Measurements from ENCODE around the gene RAB4B. TPM values are rescaled to one million over a fixed set of nuclear protein-coding genes. Genes with fewer than 3 reads are reported as not detected.
"Not testable (repeated sequence)": the region's sequence is repeated elsewhere in the genome, so short reads cannot be mapped to it uniquely, and the experiment has no call there.

RAB4B gene
- total RNA-seq, 3 donors from 2014 or later = 21.6 to 28.2 (median 22.1) TPM

DNA sequence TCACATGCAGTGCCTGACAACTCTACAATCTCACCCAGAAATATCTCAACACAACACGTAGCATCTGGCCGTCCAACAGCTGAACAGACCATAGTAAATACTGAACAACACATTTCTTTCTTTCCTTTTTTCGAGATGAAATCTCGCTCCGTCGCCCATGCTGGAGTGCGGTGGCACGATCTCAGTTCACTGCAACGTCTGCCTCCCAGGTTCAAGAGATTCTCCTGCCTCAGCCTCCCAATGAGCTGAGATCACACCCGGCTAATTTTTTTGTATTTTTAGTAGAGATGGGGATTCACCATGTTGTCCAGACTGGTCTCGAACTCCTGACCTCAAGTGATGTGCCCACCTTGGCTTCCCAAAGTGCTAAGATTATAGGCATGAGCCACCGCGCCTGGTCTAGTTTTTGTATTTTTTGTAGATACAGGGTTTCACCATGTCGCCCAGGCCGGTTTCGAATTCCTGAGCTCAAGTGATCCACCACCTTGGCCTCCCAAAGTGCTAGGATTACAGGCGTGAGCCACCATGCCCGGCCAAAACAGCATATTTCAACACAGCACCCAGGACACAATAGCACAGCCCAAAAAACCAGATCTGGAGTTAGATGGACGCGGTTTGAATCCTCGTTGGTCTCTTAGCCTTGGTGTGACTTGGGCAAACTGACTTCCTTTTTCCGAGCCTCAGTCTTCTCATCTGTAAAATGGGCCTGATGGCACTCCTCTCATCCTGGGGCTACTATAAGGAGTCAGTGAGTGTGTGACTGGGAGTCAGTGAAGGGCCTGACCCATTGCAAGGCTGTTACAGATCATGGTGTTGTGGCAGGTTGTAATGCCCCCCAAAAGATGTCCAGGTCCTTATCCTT is 49.6 kb downstream of the RAB4B start:
- no peak for DNase-seq (ENCODE audit: low spot score in 2 of 2)
- intact Hi-C loops (cut with DNase I; ENCODE audit: low total_unique reads) = no loop called here
- H3K36me3 ChIP-seq = no peaks in the 10 kb centered on the region
- no peak overlapping the region for H3K4me3 ChIP-seq
- no peaks in the 10 kb centered on the region for H3K27me3 ChIP-seq
- H3K9me3 ChIP-seq = no peaks in the 10 kb centered on the region
- no peak overlapping the region for H3K27ac ChIP-seq
- TF ChIP-seq, protein P1, sequence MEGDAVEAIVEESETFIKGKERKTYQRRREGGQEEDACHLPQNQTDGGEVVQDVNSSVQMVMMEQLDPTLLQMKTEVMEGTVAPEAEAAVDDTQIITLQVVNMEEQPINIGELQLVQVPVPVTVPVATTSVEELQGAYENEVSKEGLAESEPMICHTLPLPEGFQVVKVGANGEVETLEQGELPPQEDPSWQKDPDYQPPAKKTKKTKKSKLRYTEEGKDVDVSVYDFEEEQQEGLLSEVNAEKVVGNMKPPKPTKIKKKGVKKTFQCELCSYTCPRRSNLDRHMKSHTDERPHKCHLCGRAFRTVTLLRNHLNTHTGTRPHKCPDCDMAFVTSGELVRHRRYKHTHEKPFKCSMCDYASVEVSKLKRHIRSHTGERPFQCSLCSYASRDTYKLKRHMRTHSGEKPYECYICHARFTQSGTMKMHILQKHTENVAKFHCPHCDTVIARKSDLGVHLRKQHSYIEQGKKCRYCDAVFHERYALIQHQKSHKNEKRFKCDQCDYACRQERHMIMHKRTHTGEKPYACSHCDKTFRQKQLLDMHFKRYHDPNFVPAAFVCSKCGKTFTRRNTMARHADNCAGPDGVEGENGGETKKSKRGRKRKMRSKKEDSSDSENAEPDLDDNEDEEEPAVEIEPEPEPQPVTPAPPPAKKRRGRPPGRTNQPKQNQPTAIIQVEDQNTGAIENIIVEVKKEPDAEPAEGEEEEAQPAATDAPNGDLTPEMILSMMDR (IDR thresholded peaks at IDR 0.05) = no peak
- TF ChIP-seq POLR2AphosphoS5 (IDR thresholded peaks at IDR 0.05) (no peak), POLR2A (IDR thresholded peaks at IDR 0.05) (no peak)
- H3K4me1 ChIP-seq = no peaks in the 10 kb centered on the region

DNA sequence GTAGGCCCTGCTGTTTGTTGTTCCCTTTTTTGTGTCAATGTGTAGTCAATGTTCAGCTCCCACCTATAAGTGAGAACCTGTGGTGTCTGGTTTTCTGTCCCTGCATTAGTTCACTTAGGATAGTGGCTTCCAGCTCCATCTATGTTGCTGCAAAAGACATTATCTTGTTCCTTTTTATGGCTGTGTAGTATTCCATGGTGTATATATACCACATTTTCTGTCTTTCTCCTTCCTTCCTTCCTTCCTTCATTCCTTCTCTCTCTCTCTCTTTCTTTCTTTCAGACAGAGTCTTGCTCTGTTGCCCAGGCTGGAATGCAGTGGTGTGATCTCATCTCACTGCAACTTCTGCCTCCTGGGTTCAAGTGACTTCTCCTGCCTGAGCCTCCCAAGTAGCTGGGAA is 51.2 kb downstream of the RAB4B start:
- Histone ChIP-seq H3K36me3 (no peaks in the 10 kb centered on the region), H3K27ac (no peak overlapping the region), H3K4me1 (no peaks in the 10 kb centered on the region), H3K4me3 (no peak overlapping the region), H3K9me3 (no peaks in the 10 kb centered on the region), H3K27me3 (no peaks in the 10 kb centered on the region)
- no peak for DNase-seq (ENCODE audit: low spot score in 2 of 2)
- intact Hi-C loops (cut with DNase I; ENCODE audit: low total_unique reads) = no loop called here
- TF ChIP-seq POLR2A (IDR thresholded peaks at IDR 0.05) (no peak), POLR2AphosphoS5 (IDR thresholded peaks at IDR 0.05) (no peak)
- TF ChIP-seq, protein P1 (IDR thresholded peaks at IDR 0.05) = no peak

DNA sequence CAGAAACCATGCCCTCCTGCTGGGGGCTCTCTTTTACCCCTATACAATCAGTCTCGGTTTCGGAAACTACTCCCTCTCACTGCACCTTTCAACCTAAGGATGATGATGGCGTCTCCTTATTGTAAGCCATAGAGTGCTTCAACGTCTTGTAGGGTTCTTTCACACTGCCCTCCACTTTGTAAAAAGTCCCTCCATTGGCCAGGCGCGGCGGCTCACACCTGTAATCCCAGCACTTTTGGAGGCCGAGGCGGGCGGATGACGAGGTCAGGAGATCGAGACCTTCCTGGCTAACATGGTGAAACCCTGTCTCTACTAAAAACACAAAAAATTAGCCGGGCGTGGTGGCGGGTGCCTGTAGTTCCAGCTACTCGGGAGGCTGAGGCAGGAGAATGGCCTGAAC is 52.7 kb downstream of the RAB4B start:
- intact Hi-C loops (cut with DNase I; ENCODE audit: low total_unique reads); H3K27ac ChIP-seq; H3K36me3 ChIP-seq; H3K4me1 ChIP-seq; H3K4me3 ChIP-seq; H3K9me3 ChIP-seq; DNase-seq (ENCODE audit: low spot score in 2 of 2); H3K27me3 ChIP-seq: not testable (repeated sequence)

DNA sequence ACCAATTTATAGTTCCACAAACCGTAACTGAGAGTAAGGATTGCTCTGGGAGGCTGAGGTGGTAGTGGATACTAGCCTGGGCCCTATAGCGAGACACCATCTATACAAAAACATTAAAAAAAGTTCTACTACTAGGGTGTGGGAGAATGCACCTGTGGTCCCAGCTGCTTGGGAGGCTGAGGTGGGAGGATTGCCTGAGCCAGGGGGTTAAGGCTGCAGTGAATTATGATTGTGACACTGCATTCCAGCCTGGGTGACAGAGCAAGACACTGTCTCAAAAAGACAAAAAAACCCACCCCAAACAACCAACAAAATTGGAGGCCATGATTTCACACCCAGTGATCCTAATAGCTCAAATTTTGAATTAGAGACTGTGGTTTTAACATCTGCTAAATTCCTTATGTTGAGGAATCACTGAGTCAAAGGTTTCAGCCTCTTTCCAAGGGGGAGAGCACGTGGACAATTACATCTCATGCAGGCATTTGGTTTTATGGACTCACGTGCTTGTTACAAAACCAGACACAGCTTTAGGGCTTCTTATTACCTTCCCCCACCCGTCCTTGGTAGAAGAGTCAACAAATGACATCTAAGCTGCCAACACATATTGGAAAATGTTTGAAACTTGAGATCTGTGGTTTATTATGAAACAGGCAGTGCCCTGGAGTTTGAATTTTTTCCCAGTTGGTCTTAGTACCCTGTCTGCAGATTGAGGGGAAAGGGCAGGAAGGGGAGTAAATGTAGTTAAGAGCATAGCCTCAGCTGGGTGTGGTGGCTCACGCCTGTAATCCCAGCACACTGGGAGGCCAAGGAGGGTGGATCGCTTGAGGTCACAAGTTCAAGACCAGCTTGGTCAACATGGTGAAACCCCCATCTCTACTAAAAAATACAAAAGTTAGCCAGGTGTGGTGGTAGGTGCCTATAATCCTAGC is 53.7 kb downstream of the RAB4B start:
- H3K27me3 ChIP-seq = no peaks in the 10 kb centered on the region

DNA sequence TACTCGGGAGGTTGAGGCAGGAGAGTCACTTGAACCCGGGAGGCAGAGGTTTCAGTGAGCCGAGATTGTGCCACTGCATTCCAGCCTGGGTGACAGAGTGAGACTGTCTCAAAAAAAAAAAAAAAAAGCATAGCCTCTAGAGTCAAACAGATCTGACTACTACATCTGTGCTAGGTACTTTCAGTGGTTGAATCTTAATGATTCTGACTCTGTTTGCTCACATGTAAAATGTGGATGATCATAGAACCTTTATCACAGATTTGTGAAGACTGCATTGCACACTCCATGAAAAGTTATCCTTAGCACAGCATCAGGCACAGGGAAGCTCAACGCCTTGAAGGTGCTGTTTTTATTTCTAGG is 54.4 kb downstream of the RAB4B start:
- H3K27ac ChIP-seq = peak overlapping the region; percentile 64 to 68
- intact Hi-C loops (cut with DNase I; ENCODE audit: low total_unique reads); H3K27me3 ChIP-seq: not testable (repeated sequence)

More for the DNA sequence above, 53.7 kb downstream of the RAB4B start:
- Histone ChIP-seq H3K4me3 (no peak overlapping the region), H3K9me3 (no peaks in the 10 kb centered on the region), H3K4me1 (no peaks in the 10 kb centered on the region), H3K36me3 (no peaks in the 10 kb centered on the region), H3K27ac (peak overlapping the region; percentile 64 to 68)
- no peak for DNase-seq (ENCODE audit: low spot score in 2 of 2)
- TF ChIP-seq POLR2AphosphoS5 (IDR thresholded peaks at IDR 0.05) = peak in 1 of 3 donors; percentile 39
- TF ChIP-seq, protein P1 (IDR thresholded peaks at IDR 0.05) = no peak
- intact Hi-C loops (cut with DNase I; ENCODE audit: low total_unique reads) = no loop called here

DNA sequence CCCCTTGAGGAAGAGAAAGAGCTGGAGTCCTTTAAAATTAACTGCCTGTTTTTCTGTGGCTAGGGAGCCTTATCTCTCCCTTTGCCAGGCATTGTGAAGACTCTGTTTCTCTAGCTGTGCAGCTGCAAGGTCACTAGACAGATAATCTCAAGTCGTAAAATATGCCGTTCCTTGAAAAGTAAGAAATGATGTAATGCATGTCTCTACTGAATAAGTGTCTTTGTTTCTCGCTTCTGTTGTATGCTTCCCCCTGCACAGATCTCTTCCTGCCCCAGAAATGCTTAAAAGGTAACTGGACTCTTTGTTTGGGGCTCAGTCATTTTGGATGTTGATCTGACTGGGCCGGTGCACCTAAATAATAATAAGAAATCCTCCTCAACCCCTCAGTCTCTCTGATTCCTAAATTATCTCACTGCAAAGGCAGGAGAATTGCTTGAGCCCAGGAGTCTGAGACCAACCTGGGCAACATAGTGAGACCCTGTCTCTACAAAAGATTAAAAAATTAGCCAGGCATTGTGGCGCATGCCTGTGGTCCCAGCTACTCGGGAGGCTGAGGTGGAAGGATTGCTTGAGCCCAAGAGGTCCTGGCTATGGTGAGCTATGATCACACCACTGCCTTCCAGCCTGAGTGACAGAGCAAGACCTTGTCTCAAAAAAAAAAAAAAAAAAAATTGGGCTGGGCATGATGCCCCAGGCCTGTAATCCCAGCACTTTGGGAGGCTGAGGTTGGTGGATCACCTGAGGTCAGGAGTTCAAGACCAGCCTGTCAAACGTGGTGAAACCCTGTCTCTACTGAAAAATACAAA is 55.9 kb downstream of the RAB4B start:
- H3K27ac ChIP-seq; DNase-seq (ENCODE audit: low spot score in 2 of 2); H3K36me3 ChIP-seq; intact Hi-C loops (cut with DNase I; ENCODE audit: low total_unique reads); H3K27me3 ChIP-seq; H3K4me1 ChIP-seq; H3K9me3 ChIP-seq; H3K4me3 ChIP-seq: not testable (repeated sequence)

More for the DNA sequence above, 54.4 kb downstream of the RAB4B start:
- DNase-seq (ENCODE audit: low spot score in 2 of 2); H3K36me3 ChIP-seq; H3K4me1 ChIP-seq; H3K4me3 ChIP-seq; H3K9me3 ChIP-seq: not testable (repeated sequence)
